GM04504 (cell line): Measurements from ENCODE around the gene CNFN.
"Not testable (repeated sequence)": the region's sequence is repeated elsewhere in the genome, so short reads cannot be mapped to it uniquely, and the experiment has no call there.

Experiments used
- DNase-seq: peaks from one replicate; pipeline ENCODE4 v3.0.0-alpha.2; 2012; ENCODE audit warnings: low read depth

The CNFN gene

DNA sequence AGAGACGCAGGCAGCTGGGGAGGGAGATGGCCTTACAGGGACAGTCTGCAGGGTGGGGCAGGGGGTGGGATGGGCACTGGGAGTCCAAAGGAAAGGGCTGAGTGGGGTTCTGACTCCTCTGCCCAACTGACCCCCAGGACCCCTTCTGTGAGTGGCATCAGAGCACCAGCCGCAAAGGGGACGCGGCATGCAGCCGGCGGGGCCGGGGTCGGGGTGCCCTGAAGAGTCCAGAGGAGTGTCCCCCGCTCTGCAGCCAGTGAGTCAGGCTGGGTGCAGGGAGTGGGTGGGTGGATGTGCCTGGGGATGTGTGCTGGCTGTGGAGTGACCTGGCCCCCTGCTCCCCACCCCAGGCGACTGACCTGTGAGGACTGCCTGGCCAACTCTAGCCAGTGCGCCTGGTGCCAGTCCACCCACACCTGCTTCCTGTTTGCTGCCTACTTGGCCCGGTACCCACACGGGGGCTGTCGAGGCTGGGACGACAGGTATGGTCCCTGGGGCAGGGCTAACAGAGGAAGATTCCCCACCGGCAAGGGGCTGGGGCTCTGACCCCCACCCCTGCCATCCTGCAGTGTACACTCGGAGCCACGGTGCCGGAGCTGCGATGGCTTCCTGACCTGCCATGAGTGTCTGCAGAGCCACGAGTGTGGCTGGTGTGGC lies 38.9 kb downstream of the CNFN start:
- no peak for DNase-seq

- no peak for DNase-seq
Observed at GRCh38 chr19:42350417-42350816, 39.7 kb downstream of the CNFN start.

- DNase-seq = no peak
Observed at GRCh38 chr19:42349378-42350107, 40.6 kb downstream of the CNFN start.

GRCh38 chr19:42348211-42348610 lies 41.9 kb downstream of the CNFN start:
- no peak for DNase-seq

GRCh38 chr19:42345191-42345812 lies 44.8 kb downstream of the CNFN start:
- DNase-seq = no peak

- DNase-seq = no peak
Observed at GRCh38 chr19:42344336-42344893, 45.7 kb downstream of the CNFN start.

GRCh38 chr19:42343344-42344110 lies 46.6 kb downstream of the CNFN start:
- no peak for DNase-seq

DNA sequence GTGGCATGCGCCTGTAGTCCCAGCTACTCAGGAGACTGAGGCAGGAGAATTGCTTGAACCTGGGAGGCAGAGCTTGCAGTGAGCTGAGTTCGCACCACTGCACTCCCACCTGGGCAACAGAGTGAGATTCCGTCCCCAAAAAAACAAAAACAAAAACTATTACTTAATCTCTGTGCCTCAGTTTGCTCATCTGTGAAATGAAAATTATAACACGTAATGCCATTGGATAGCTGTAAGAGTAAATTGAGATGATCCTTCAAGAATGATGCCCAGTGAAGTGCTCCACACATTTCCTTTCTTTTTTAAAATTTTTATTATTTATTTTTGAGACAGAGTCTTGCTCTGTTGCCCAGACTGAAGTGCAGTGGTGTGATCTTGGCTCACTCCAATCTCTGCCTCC lies 50.2 kb downstream of the CNFN start:
- not testable (repeated sequence) for DNase-seq

DNA sequence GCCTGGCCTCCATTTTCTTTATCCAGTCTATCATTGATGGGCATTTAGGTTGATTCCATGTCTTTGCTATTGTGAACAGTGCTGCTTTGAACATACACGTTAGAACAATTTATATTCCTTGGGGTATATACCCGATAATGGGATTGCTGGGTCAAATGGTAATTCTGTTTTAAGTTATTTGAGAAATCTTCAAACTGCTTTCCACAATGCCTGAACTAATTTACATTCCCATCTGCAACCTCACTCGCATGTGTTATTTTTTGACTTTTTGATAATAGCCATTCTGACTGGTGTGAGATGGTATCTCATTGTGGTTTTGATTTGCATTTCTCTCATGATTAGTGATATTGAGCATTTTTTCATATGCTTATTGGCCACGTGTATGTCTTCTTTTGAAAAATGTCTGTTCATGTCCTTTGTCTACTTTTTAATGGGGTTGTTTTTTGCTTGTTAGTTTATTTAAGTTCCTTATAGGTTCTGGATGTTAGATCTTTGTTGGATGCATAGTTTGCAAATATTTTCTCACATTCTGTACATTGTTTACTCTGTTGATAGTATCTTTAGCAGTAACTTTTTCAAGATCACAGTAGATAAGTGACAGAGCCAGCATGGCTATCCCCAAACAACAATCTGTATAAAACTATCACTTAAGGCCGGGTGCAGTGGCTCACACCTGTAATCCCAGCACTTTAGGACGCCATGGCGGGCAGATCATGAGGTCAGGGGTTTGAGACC lies 50.8 kb downstream of the CNFN start:
- DNase-seq = not testable (repeated sequence)
